ENCODE results near the gene GRID1. TPM values are rescaled to one million over a fixed set of nuclear protein-coding genes. Genes with fewer than 3 reads are reported as not detected.

Gene GRID1
- total RNA-seq, 1 experiment from 2014 or later: not detected

DNA sequence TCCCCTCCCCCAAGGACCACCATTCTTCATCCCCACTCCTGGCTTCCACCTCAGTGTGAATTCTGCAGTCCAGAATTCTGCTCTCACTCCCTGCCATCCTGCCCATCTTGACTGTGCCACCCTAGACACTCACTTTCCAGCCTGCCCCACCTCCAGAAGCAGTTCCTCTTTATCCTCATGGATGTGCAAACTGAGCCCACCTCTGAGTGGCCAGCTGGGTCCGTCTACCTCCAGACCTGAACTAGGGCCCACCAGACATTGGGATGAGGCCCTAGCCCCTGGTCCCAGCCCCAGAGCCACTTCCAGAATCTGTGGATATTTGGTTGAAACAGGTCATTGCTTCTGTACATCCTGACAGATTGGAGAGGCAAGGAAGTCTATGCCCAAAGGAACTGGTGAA is 58.5 kb downstream of the GRID1 start:
- intact Hi-C loops (cut with micrococcal nuclease; ENCODE audit: unreplicated experiment): no loop called here
- Mint-ChIP-seq H3K27ac (ENCODE audit: unreplicated experiment) (no peak overlapping the region), H3K9me3 (ENCODE audit: low read depth, unreplicated experiment) (no peaks in the 10 kb centered on the region), H3K27me3 (ENCODE audit: unreplicated experiment) (peaks cover 93% of the 10 kb centered on the region), H3K36me3 (ENCODE audit: insufficient read depth, unreplicated experiment) (no peaks in the 10 kb centered on the region), H3K4me1 (ENCODE audit: low read depth, unreplicated experiment) (no peaks in the 10 kb centered on the region), H3K4me3 (ENCODE audit: low read depth, unreplicated experiment) (no peak overlapping the region)
- TF ChIP-seq, protein P1, sequence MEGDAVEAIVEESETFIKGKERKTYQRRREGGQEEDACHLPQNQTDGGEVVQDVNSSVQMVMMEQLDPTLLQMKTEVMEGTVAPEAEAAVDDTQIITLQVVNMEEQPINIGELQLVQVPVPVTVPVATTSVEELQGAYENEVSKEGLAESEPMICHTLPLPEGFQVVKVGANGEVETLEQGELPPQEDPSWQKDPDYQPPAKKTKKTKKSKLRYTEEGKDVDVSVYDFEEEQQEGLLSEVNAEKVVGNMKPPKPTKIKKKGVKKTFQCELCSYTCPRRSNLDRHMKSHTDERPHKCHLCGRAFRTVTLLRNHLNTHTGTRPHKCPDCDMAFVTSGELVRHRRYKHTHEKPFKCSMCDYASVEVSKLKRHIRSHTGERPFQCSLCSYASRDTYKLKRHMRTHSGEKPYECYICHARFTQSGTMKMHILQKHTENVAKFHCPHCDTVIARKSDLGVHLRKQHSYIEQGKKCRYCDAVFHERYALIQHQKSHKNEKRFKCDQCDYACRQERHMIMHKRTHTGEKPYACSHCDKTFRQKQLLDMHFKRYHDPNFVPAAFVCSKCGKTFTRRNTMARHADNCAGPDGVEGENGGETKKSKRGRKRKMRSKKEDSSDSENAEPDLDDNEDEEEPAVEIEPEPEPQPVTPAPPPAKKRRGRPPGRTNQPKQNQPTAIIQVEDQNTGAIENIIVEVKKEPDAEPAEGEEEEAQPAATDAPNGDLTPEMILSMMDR (IDR thresholded peaks at IDR 0.05; ENCODE audit: unreplicated experiment): no peak
- DNase-seq: no peak
- BruUV-seq (replicated peaks): no TSS peak
- CTCF ChIA-PET: no interaction called here

DNA sequence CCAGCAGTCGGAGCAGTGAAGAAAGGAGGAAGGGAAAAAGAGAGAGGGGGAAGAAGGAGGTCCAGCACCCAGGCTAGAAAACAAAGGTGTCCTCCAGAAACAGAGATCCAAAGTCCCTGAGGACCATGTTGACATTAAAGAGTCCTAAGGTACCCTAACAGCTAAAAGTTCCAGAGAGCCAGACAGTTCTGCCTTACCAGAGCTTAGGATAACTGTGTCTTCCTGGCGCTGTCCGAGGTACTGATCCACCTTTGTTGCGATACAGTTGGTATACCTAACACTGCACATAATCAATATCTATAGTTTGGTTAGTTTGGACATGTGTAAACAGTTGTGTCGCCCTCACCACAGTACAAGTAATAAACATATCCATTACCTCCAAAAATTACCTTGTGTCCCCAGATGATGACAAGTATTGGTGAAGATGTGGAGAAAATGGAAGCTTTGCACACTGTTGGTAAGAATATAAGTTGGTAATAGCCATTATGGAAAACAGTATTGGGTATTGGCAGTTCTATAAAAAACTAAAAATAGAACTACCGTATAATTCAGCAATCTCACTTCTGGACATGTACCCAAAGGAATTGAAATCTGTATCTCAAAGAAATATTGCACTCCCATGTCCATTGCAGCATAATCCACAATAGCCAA is 59.8 kb downstream of the GRID1 start:
- intact Hi-C loops (cut with micrococcal nuclease; ENCODE audit: unreplicated experiment): no loop called here
- no TSS peak for BruUV-seq (replicated peaks)
- Mint-ChIP-seq H3K36me3 (ENCODE audit: insufficient read depth, unreplicated experiment) (no peaks in the 10 kb centered on the region), H3K9me3 (ENCODE audit: low read depth, unreplicated experiment) (no peaks in the 10 kb centered on the region), H3K27ac (ENCODE audit: unreplicated experiment) (no peak overlapping the region), H3K4me1 (ENCODE audit: low read depth, unreplicated experiment) (no peaks in the 10 kb centered on the region), H3K4me3 (ENCODE audit: low read depth, unreplicated experiment) (no peak overlapping the region), H3K27me3 (ENCODE audit: unreplicated experiment) (peaks cover 92% of the 10 kb centered on the region)
- CTCF ChIA-PET: no interaction called here
- TF ChIP-seq, protein P1 (IDR thresholded peaks at IDR 0.05; ENCODE audit: unreplicated experiment): no peak
- DNase-seq: peak; percentile 13

DNA sequence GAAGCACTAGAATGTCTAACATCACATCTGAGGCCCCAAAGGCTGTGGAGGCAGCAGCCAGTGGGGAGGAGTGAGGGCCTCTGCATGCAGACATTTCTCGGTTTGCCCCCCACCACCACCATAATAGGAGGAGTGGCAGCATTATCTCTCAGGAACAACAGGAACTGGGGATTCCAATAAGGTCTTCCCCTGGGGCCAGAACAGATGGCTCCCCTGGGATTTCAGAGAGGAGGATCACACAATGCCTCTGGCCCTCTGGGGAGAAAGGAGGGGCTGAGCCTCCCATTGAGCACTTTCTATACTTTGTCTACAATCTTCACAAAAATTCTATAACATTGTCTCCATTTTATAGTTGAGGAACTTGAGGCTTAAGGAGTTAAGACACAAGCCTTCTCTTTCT is 61.1 kb downstream of the GRID1 start:
- intact Hi-C loops (cut with micrococcal nuclease; ENCODE audit: unreplicated experiment): no loop called here
- no peak overlapping the region for H3K27ac Mint-ChIP-seq (ENCODE audit: unreplicated experiment)
- DNase-seq: no peak

DNA sequence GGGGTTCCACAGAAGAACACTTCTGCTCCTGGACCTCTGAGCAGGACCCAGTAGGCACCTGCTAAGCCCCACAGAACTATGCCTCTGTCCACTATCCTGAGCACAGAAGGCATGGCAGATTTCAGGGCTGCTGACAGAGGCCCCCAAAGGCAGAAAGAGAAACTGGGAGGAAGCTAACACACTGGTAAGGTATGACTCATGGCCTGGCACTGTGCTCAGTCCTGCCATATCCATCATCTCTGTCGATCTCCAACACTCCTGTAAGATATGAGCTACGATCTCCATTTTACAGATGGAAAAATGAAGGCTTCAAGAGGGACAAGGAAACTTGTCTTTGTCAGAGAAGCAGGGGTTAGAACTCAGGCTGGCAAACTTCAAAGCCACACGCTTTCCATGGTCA is 62.2 kb downstream of the GRID1 start:
- BruUV-seq (replicated peaks): no TSS peak
- CTCF ChIA-PET: interaction anchor here (0.6 kb wide), 1 partner anchor 34 kb away, joined by 4 read pairs; no protein-coding TSS in a partner anchor
- Mint-ChIP-seq H3K9me3 (ENCODE audit: low read depth, unreplicated experiment) (no peaks in the 10 kb centered on the region), H3K27ac (ENCODE audit: unreplicated experiment) (no peak overlapping the region), H3K27me3 (ENCODE audit: unreplicated experiment) (peaks cover 92% of the 10 kb centered on the region), H3K4me3 (ENCODE audit: low read depth, unreplicated experiment) (no peak overlapping the region), H3K36me3 (ENCODE audit: insufficient read depth, unreplicated experiment) (no peaks in the 10 kb centered on the region), H3K4me1 (ENCODE audit: low read depth, unreplicated experiment) (no peaks in the 10 kb centered on the region)
- DNase-seq: no peak
- TF ChIP-seq, protein P1 (IDR thresholded peaks at IDR 0.05; ENCODE audit: unreplicated experiment): no peak
- intact Hi-C loops (cut with micrococcal nuclease; ENCODE audit: unreplicated experiment): no loop called here

More for the DNA sequence above, 61.1 kb downstream of the GRID1 start:
- CTCF ChIA-PET: no interaction called here
- Mint-ChIP-seq H3K27me3 (ENCODE audit: unreplicated experiment) (peaks cover 92% of the 10 kb centered on the region), H3K4me1 (ENCODE audit: low read depth, unreplicated experiment) (no peaks in the 10 kb centered on the region), H3K9me3 (ENCODE audit: low read depth, unreplicated experiment) (no peaks in the 10 kb centered on the region), H3K4me3 (ENCODE audit: low read depth, unreplicated experiment) (no peak overlapping the region), H3K36me3 (ENCODE audit: insufficient read depth, unreplicated experiment) (no peaks in the 10 kb centered on the region)
- no TSS peak for BruUV-seq (replicated peaks)
- TF ChIP-seq, protein P1 (IDR thresholded peaks at IDR 0.05; ENCODE audit: unreplicated experiment): no peak
